ENCODE measurements around the gene HADH.
"Not testable (repeated sequence)": the region's sequence is repeated elsewhere in the genome, so short reads cannot be mapped to it uniquely, and the experiment has no call there.

The HADH gene

GRCh38 chr4:107996949-107997788 is 7.5 kb downstream of the HADH start:
- no peak for DNase-seq

- DNase-seq = no peak
Observed at GRCh38 chr4:107997794-107998193, 8.1 kb downstream of the HADH start.

- DNase-seq = no peak
Observed at GRCh38 chr4:107999932-108000539, 10.3 kb downstream of the HADH start.

DNA sequence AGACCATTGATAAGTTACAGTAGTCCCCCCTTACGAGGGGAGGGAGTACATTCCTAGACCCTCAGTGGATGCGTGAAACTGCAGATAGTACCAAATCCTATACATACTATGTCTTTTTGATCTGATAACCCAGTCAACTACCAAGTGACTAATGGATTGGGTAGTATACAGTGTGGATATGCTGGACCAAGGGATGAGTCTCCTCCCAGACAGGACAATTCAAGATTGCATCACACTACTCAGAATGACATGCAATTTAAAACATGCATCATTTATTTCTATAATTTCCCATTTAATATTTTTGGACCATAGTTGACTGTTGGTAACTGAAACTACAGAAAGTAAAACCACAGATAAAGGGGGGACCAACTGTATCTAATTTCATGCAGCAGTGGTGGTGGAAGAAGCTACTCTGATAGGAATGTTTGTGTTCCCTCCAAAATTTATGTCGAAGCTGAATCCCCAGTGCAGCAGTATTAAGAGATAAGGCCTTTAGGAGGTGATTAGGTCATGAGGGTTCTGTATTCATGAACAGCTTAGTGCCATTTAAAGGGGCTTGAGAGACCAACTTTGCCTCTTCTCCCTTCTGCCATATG is 11.9 kb downstream of the HADH start:
- no peak for DNase-seq

DNA sequence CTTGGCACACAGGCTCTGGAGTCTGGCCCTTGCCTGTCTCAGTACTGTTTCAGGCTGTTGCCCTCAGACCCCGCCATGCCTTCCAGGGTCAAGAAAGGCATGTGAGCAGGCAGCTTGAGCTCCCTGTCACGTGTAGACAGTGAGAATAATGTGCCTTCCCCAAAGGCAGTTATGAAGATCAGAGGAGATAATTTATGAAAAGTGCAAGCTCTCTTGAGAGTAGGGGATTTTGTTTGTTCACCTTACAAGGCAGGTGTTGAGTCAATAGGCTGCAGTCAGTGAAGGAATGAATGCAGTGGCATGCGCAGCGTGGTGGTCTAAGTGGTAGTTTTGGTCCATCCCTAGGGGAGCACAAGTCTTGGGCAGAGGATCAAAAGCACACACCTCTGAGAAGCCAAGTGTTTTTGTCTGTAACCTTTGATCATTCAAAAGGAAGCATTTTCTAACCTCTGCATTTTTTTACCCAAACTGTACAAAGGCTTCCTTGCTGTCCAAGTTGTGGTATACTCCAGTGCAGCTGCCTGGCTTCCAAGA is 14.4 kb downstream of the HADH start:
- no peak for DNase-seq

DNA sequence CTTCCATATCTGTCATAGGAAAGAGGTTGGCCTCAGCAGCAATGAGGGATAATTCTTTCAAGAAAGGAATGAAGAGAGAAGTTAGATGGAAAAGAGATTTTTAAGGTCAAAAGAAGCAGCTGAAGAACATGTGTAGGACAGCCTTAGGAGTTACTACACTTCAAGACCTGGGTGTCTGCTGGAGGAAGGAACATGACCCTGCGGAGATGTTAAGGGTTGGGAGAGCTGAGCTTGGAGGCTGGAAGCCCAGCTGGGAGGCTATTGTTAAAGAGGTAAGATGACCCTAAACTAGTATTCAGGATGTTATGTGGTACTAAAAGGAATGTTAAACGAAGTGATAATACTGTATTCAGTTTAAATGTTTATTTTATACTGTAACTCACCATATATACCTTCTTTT is 15.0 kb downstream of the HADH start:
- no peak for DNase-seq

DNA sequence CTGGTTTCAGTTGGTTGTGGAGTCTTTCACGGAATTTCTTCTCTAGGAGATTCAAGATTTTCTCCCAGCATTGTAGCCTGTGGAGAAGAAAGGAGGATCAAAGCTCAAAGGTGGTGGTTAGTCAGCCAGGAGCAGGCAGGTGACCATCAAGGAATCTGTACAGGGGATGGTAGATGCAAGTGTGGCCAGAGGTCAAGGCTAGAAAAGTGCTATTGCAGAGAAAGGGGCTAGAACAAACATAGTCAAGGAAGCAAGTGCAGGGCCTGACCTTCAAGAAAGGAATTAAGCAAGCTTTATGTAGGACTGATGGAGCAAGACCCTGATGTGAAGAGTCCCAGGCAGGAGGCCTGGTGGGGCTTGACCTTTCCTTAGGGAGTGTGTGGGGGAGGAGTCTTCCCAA is 16.1 kb downstream of the HADH start:
- no peak for DNase-seq

DNA sequence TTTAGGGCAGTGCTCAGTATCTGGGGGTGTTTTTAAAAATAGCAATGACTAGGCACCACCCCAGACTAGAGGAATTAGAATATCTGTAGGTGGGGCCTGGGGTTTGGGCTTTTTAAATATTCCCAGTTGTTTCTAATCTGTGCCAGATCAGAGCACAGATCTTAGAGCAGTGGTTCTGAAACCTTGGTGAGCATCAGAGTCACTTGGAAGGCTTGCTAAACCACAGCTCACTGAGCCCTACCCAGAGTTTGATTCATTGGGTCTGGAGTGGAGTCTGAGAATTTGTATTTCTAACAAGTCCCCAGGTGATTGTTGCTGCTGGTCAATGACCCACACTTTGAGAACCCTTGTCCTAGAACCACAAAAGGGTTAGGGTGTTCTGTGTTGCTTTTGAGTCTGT is 16.7 kb downstream of the HADH start:
- DNase-seq = no peak

GRCh38 chr4:108007984-108008383 is 18.3 kb downstream of the HADH start:
- DNase-seq = no peak

DNA sequence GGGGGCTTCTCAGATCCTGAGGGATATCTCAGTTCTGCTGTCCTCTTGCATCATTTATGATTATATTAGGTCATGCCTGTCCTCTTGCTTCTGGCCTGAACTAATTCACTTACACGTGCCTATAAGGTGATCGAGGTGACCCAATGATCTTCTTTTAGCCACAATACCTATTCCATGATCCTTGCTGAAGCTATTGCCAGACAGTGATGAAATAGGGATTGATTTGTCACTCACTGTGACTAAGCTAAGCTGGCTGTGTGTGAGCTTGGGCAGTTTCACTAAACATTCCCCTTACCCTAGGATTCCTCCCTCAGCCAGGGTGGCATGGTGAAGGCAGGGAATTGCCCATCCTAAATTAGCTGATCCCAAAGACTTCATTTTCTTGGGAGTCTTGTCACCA is 19.0 kb downstream of the HADH start:
- no peak for DNase-seq

- DNase-seq = no peak
Observed at GRCh38 chr4:108010167-108010566, 20.5 kb downstream of the HADH start.

- DNase-seq = not testable (repeated sequence)
Observed at GRCh38 chr4:108012382-108012781, 22.7 kb downstream of the HADH start.

- DNase-seq = no peak
Observed at GRCh38 chr4:108013327-108013726, 23.6 kb downstream of the HADH start.

DNA sequence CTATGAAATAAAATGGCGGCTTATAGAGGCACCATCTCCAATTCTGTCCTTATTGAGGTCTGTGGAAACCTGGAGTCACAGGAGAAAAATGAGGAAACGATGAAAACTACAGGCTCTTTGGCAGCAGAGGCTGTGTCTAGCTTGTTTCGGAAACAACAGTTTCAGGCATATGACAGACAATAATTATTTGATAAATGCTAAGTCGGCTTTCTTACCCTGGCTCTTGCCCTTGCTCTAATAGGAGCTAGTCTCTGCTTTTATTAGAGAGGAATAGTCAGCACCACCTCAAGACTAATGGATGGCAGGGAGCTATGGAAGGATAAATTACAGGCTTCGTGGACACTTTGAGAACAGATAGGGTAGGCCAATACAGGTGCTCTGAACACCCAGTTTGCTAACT is 24.3 kb downstream of the HADH start:
- DNase-seq = no peak

- peak; percentile 49 for DNase-seq
Observed at GRCh38 chr4:108018040-108018883, 28.6 kb downstream of the HADH start.

DNA sequence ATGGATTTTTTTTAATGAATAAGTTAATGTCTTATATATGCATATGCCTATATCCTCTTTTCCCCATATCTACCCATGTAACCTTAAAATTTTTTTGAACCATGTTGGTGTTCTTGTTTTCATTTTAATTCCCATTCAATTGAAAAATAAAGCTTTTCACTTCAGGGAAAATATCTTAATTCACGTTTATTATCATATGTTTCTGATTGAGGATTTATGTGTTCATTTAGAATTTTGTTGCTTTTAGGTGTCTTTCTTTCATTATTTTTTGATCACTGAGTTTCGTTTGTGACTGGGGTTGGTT is 29.1 kb downstream of the HADH start:
- DNase-seq = no peak

GRCh38 chr4:108024085-108024877 is 34.6 kb downstream of the HADH start:
- no peak for DNase-seq

GRCh38 chr4:108024878-108025165 is 35.1 kb downstream of the HADH start:
- no peak for DNase-seq

- DNase-seq = no peak
Observed at GRCh38 chr4:108029016-108029720, 39.5 kb downstream of the HADH start.

GRCh38 chr4:108029731-108030130 is 40.0 kb downstream of the HADH start:
- DNase-seq = no peak

- peak; percentile 35 for DNase-seq
Observed at GRCh38 chr4:108030332-108030731, 40.6 kb downstream of the HADH start.
